AG20443 (cell line): Measurements from ENCODE around the gene RAP1GAP2.
"Not testable (repeated sequence)": the region's sequence is repeated elsewhere in the genome, so short reads cannot be mapped to it uniquely, and the experiment has no call there.

Source experiments
- DNase-seq: peaks from one replicate; pipeline ENCODE4 v3.0.0; 2012; ENCODE audit warnings: low spot score, mixed read lengths

Gene RAP1GAP2

DNA sequence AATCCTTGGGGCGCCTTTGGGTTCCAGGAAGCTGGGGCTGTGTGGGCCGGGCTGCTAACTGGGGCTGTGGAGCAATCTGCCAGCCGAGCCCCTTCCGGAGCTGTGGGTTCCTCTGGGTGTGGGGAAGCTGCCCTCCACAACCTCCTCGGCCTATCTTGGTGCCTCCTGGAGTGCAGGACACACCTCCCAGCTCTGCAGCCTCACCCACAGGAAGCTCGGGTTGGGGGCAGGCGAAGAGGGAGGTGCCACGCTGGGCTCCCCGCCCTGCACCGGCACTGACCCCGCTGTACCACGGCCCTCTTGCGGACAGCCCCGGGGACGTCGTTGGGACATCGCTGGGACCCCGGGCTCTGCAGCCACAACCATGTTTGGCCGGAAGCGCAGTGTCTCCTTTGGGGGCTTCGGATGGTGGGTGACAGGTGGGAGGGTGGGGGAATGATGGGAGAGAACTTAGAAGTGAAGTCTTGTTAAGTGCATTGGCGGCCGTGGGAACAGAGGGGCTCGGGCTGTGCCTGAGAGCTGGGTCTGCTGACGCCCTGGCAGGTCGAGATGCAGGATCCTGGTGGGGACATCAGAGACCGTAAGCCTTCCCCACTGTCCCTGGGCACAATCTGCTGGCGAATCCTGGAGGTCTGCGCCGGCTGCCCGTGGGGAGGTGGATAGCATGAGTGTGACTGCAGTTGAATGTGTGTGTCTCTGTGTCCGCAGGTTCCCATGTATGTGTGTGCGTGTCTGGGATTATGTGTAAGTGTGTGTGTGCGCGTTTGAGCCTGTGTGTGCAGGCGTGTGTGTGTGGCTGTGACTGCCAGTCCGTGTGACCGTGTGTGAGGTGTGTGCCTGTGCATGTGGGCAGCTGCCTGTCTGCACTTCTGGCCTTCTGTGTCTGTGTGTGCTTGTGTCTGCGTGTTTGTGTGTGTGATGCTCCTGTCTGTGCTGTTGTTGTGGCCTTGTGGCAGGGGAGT, at the start of gene RAP1GAP2:
Gene RAP1GAP2, plus strand, starts transcription at position 275 of the 962 bp plus-strand sequence. Its CDS starts 90 bp downstream, at position 365.
- no peak for DNase-seq

DNA sequence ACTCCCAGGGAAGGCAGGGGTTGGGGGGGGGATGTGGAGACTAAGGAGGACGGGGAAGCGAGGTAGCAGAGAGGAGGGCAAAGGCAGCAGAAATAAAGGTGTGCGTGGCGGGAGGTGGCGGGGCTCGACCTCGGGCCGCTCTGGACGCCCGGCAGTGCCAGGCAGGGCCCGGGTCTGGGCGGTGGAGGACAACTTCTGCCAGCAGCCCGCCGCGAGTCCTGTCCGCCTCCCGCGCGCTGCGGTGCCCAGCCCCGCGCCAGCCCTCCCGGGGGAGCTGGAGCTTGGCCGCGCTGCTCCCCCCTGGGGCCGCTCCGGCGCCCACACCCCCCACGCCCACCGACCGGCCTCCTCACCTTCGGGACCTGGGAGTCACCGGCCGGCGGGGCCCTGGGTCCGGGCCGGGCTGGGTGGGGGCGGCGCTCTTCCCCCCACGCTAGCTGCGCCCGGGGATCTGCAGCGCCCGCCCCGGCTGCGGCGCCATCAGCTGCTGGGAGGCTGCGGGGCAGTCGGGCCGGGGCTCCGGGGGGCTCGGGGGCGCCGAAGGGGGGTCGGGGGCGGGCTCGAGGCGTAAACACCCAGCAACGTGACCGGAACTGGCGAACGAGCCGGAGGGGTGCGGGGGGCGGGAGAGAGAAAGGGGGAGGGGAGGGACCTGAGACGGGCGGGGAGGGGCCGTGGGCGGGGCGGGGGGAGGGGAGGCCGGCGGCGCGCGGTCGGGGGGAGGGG, 47.0 kb upstream of the RAP1GAP2 start, which contains the start of gene CCDC92B:
Gene CCDC92B, minus strand, starts transcription at position 595 of the 726 bp plus-strand sequence. CDS start 14,507 bp downstream, outside the sequence.
- no peak for DNase-seq

DNA sequence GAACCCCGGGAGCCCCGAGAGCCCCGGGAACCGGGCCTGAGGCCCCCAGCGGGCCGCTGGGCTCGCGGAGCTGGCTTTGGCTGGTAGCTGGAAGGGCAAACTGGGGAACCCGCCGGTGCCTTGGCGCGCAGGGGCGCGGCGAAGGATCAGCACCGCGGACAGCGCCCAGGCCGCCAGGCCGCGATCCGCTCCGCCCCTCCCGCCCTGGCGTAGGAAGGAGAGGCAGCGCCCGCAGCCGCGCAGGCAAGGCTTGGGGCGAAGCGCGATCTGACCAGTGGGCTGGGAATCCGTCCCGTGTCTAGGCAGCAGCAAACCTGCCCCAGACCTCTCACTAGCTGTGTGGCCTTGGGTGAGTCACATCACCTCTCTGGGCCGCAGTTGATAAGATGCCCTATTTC, 46.5 kb upstream of the RAP1GAP2 start:
- peak; percentile 96 for DNase-seq

DNA sequence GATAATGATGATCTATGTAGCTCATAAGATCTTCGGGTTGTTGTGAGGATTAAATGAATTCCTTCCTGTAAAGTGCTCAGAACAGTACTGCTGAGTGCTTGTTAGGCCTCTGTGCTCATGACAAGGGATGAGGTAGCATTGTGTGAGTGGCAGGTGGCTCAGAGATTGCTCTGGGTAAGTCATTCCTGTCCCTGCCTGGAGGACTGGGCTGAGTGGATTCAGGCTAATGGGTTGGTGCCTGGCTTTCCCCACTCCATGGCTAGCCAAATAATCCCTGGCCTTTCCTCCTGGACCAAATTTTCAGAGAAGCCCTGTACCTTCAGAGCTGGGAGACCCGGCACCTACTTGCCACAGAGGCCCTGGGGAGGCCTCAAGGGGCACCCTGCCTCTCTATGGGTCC, 45.5 kb upstream of the RAP1GAP2 start:
- no peak for DNase-seq

DNA sequence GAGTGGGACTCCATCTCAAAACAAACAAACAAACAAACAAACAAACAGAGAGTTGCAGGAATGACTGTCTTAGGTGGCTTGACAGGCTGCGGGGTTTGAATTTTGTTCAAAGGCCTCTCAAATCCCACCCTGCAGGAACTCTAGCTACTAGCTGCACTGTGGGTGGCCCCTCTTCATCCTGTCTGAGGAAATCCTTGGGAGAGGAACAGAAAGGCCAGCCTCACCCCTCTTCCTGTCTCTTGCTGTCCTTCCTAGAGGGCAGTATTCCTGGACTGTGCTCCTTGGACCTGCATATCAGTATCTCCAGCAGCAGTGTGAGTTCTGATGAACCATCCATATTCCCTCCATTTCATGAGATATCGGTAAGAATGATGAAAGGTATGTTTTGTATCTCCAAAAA, 44.7 kb upstream of the RAP1GAP2 start:
- DNase-seq, result no peak

DNA sequence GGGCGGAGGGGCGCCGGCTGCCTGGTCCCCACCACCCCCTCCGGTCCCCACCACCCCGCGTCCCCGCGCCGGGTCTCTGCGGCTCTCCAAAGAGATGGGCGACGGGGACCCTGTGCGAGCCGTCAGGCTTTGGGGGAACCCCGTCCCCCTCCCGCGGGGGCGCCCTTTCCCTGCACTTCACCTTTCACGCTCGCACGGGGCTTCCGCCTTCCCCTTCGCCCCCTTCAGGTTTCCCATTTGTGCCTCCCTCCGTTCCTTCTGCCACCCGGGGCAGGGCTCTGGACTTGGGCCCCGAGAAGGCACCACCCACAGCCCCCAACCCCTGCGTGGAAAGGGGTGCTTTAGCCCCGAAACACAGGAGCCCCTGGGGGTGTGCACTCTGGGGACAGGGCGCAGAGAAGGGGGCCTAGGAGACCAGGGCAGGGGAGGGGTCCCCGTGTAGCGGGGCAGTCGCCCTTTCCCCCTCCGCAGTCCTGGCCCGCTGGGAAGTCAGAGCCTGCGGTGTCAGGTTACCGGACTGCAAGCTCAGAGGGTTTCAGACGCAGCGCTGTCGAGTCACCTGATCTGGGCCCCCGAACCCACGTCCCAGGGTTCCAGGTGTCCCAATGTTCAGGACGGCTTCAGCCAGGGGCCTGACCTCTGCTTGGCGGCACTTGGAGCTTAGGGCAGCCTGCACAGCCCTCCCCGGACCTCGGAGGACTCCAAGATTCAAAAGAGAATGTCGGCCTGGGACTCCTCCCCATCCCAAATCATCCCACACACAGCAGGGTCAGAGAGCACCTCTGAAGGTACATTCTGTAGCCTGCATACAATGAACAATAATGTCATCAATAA, 40.1 kb upstream of the RAP1GAP2 start:
- no peak for DNase-seq

DNA sequence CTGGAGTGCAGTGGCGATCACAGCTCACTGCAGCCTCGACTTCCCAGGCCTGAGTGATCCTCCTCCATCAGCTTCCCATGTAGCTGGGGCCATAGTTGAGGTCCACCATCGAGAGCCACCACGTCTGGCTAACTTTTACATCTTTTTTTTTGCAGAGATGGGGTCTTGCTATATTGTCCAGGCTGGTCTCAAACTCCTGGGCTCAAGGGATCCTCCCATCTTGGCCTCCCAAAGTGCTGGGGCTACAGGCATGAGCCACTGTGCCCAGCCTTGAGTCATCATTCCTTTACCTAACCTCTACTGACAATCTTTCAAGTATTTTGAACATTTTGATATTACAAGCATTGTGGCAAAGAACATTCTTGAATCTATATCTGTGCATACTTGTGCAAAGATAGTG, 37.4 kb upstream of the RAP1GAP2 start:
- no peak for DNase-seq

DNA sequence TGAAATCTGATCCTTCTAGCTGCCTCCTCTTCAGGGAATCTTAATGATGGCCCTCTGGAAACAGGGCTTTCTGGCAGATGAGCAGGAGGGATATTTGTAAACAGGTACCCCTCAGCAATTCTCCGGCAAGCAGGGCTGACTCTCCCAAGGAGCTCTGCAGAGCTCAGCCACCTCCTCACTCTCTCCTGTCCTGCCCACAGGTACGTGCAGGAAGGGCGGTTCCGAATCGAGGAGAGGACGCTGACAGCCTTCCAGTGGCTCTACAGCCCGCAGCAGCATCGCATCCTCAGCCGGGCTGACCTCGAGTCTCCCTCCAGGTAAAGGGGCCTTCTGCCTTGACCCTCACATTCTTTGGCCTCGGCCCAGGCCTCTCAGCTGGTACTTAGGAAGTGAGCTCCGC, 26.1 kb upstream of the RAP1GAP2 start:
- no peak for DNase-seq

DNA sequence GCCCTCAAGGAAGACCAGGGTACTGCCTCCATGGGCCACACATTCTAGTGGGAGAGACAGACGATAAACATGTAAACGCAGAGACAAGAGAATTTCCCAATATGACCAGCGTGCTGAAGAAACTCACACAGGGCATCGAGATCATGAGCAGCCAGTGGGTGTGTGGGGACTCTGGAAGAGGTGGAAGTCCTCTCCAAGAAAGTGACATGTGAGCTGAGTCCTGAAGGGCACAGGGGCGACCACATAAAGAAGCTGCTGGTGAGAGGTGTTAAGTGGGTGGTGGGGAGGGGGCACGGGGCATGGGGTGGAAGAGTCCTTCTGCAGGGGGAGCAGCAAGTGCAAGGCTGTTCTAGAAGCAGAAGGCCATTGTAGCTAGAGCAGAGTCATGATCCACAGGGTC, 21.0 kb upstream of the RAP1GAP2 start:
- no peak for DNase-seq

DNA sequence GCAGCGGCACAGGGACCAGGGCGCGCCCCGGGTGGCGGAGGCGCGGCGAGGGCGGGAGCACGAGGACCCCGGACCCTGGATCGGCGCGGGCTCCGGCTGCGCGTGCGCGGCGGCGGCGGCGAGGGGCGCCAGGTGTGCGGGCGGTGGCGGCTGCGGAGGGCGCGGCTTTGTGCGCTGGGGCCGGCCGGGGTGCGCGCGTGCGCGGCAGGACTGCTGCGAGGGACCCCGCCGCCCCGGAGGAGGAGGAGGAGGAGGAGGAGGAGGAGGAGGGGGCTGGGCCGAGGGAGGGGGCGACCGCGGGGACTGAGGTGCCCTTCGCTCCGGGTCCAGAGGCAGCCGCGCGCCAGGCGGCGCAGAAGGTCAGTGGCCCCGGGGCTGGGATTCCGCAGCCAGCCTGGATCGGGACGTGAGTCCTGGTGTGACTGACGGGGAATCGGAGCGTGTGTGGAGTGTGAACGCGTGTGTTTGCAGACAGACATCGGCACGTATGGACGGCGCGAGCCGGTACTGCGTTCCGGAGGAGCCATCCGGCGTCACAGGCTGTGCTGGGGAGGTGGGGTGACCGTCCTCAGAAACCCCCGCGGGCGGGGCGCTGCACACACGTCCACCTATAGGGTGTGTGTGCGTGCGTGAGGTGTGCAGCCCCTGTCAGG, 19.5 kb upstream of the RAP1GAP2 start:
- no peak for DNase-seq

DNA sequence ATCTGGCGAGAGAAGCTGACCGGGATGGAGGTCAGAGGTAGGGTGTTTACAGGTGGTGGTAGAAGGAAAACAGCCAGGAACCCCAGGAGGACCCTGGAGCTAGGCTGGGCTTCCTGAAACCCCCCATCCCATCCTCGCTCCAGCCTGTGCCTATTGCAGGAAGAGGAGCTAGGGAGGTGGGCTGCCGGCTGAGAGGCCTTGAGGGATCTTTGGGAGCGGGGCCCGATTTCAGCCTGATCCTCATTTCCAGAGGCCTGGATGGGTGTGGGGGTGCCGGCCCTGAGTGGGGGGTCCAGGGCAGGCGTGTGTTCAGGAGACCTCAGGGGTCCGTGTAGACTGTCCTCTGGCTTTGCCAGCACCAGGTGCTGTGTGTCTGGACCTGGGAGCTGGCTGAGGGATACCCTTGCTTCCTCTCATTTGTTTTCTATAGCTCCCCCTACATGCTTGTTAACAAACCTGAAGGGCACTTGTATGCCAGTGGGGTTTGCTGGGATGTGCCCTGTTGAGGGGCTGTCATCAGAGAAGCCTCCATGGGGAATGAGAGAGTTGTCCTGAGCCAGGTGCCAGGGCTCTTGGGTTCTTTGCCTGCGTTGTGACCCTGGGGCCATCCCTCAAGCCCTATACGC, 18.9 kb upstream of the RAP1GAP2 start:
- no peak for DNase-seq

DNA sequence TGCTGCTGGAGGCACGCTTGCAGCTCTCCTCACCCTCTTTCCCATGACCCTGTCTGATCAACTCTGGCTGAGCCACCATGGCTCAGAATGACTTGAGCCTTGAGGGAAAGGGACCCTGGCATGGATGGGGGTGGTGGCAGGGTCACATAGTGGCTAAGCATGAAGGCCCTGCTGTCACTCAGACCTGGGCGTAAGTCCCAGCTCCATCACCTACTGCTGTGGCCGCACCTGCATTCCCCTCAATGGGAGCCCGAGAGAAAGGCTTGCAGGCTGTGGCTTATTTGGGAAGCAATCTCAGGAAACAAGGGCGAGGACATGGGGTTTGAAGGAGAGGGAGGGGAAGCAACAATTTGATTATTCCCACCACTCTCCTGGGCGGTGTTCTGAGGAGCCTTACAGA, 17.7 kb upstream of the RAP1GAP2 start:
- DNase-seq, result no peak

DNA sequence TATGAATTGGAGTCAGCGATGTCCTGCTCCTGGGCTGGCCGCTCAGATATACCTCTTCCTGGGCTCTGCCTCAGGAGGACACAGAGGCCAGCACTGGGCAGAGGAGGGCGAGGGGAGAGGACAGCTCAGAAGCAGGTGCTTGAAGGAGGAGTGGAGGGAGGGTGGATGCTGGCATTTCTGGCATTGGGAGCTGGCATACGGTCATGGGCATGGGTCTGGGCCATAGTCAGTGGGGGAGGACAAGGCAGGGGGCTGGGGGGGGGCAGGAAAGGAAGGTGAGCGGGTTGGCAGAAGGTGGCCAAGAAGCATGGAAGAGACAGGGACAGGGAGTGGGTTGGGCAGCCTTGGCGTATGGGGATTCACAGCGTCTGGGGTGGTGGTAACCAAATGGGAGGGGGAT, 16.7 kb upstream of the RAP1GAP2 start:
- no peak for DNase-seq

DNA sequence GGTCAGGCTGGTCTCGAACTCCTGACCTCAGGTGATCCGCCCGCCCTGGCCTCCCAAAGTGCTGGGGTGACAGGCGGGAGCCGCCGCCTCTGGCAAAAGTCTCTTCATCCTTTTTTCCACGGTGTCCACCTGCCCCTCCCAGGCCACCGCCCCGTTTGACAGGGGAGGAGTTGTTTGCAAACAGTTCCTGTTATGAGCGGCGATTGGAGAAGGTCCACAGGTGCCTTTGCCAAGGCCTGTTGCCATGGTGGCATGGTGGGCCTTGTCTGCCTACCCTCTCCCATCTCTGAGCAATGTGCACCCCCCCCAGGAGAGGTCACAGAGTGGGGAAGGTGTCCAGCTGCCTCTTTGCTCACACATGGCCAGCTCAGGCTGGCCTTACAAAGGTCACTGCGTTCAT, 16.0 kb upstream of the RAP1GAP2 start:
- no peak for DNase-seq

DNA sequence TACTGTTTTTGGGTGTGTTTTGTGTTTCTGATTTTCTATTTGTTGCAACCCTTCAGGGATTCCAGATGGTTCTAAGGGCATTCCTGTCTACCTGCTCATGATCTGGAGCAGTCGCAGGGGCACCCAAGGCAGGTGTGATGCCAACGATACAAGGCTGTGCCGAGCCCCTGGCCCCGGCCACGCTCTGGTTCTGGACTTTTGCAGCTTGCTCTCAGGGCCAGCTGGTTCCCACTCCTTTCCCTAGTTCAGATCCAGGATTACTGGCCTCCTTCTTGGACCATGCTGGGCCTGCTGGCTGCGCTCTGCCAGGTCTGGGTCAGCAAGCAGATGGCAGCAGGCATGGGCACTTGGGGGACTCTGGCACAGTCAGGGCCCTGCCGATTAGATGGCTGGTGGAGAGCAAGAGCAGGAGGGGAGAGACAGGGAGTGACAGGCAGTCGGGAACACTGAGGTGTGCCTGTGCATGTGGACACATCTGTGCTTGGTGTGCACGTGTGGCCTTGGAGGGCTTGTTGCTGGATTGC, 15.2 kb upstream of the RAP1GAP2 start:
- DNase-seq, result no peak

DNA sequence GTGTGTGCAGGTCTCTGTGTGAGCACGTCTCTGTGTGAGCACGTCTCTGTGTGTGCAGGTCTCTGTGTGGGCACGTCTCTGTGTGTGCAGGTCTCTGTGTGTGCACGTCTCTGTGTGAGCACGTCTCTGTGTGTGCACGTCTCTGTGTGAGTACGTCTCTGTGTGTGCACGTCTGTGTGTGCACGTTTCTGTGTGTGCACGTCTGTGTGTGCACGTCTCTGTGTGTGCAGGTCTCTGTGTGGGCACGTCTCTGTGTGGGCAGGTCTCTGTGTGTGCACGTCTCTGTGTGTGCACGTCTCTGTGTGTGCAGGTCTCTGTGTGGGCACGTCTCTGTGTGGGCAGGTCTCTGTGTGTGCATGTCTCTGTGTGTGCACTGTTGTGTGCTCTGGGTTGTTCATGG, 14.6 kb upstream of the RAP1GAP2 start:
- not testable (repeated sequence) for DNase-seq

DNA sequence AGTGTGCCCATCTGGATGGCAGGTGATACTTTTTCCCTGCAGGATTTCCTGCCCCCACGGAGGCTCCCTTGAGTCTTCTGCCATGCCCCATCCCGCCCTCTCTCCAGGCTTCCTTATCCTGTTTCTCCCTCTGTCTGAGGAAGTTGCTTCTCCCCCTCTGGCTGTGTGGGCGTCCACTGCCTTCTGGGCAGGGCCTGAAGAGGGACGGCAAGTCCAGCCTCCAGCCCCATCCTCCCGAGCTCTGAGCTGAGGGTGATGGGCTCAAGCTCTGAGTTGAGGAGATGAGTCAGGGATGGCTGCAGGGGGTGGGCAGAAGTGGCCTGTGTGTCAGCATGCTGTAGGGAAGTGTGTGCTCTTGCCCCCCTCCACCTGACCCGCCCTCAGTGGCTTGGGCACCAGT, 14.2 kb upstream of the RAP1GAP2 start:
- DNase-seq, result no peak

DNA sequence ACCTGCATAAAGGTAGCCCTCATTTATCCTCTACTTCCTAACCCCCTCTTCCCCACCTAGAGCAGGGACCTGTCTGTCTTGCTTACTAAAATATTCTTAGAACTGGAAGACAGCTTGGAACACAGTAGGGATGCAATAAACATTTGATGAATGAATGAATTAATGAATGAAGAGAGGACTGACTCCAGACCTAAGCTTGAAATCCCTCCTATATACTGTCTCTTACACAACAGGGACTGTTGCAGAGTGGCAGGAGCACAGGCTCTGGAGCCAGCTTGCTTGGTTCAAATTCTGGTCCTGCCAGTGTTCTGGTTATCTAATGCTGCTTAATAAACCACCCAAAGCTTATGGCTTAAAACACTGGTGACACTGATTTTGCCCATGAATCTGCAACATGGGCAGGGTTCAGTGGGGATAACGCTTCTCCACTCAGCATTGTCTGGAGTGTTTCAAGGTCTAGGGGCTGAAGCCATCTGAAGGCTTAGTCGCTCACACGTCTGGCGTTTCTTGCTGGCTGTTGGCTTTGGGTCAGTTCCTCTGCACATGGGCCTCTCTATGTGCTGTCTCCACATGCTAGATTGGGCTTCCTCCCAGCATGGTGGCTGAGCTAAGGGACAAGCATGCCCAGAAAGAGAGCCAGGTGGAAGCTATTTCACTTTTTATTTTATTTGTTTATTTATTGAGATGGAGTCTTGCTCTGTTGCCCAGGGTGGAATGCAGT, 12.8 kb upstream of the RAP1GAP2 start:
- no peak for DNase-seq

DNA sequence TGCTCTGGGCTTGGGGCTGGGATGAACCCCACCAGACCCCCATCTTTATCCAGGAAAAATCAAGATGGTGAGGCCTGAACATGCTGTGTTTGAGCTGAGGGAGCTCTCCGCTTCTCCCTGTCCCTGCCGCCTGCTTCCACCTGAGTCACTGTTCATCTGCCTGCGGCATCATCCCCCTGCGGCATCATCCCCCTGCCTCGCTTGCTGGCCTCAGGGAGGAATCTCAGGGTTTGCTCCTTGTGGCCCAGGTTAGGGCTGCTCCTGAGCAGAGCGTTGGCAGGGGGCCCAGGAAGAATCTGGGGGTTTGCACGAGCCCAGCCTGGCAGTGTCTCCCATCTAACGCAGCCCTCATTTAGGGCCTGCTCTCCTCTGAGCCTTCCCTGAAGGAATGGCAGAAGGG, 11.4 kb upstream of the RAP1GAP2 start:
- no peak for DNase-seq

DNA sequence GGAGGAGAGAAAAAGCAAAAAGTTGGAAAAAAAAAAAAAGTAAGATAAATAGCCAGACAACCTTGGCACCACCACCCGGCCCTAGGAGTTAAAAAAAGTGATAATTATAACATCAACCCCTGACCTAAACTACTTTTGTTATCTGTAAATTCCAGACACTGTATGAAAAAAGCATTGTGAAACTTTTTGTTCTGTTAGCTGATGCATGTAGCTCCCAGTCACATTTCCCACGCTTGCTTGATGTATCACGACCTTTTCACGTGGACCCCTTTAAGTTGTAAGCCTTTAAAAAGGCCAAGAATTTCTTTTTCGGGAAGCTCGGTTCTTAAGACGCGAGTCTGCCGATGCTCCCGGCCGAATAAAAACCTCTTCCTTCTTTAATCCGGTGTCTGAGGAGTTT, 10.9 kb upstream of the RAP1GAP2 start:
- not testable (repeated sequence) for DNase-seq
